Posterior cingulate gyrus (tissue), 11 donors: ENCODE measurements around the gene ATXN10.

Source experiments
- DNase-seq, 10 donors: peaks; one replicate each; pipeline versions ENCODE4 v3.0.0 to v3.0.0-alpha.2; 2020 to 2021; ENCODE audit warnings: mixed read lengths in 3 of 10
- intact Hi-C: fragments of 100-400 bp; cut with DNase I; formaldehyde crosslinking; loops from one replicate; pipeline ENCODE4 v1.15.1; 2023

ATXN10 gene

DNA sequence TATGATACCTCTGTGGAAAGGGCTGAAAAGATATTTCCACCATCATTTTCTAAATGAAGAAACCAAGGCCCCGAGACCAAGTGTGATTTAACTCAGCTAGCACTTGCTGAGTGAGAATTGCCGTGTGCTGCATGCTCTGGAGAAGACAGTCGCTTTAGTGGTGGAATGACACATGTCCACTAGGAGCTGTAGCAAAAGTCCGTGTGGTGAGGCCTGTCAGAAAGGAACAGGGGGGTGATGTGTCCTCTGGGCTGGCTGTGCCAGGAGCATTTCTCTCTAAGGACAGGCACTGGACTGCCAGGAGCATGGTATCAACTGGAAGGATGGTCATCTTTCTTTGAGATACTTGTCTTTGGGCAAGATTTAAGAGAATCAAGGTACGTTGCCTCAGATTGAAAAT is 72.8 kb downstream of the ATXN10 start:
- no peak for DNase-seq
- intact Hi-C loops: no loop called here

- intact Hi-C loops: no loop called here
These were observed 79.0 kb downstream of the ATXN10 start for GRCh38 chr22:45750626-45751025.

DNA sequence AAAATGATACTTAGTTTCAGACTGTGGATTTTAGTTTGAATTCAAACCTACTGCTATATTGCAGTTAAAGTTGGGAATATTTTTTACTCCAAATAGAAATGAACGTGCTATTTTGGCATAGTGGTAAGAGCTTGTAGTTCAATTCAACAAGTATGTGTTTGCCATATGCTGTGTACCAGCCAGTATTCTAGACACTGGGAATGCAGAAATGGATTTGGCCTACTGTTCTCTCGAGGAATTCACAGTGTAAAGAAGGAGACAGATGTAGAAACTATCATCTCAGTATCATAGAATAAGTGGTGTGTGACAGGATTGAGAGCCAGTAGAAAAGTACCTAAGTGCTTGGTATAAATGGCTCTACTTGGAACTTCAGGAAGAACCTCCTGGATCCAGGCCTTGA is 80.4 kb downstream of the ATXN10 start:
- no peak for DNase-seq
- intact Hi-C loops: no loop called here

More at GRCh38 chr22:45750626-45751025, 79.0 kb downstream of the ATXN10 start:
- no peak for DNase-seq

DNA sequence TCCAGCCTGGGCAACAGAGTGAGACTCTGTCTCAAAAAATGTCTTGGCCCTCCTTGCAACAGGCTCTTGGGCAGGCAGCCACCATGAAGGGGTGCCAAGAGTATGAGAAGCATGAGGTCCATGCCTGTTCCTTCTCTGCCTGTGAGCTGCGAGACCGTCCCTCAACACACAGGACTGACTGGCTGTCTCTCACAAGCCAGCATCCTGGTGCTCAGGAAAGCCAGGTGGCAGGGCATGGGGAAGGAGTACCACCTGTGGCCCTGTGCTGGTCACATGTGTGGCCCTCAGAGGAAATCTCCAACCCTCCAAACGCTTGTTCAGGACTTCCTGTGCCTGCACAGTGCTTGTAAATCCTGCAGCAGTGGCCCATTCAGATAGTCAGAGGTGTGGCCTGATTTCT is 83.2 kb downstream of the ATXN10 start:
- intact Hi-C loops: no loop called here
- DNase-seq: peak in 1 of 10 donors; percentile 55

- intact Hi-C loops: no loop called here
- DNase-seq: no peak
These were observed 84.9 kb downstream of the ATXN10 start for GRCh38 chr22:45756558-45756957.

- intact Hi-C loops: no loop called here
- peak in 6 of 10 donors; percentile 9 to 86 (median 36) for DNase-seq
These were observed 85.4 kb downstream of the ATXN10 start for GRCh38 chr22:45757068-45757467.

GRCh38 chr22:45757936-45758335 is 86.3 kb downstream of the ATXN10 start:
- peak in 2 of 10 donors; percentile 58 to 72 for DNase-seq
- intact Hi-C loops: no loop called here

DNA sequence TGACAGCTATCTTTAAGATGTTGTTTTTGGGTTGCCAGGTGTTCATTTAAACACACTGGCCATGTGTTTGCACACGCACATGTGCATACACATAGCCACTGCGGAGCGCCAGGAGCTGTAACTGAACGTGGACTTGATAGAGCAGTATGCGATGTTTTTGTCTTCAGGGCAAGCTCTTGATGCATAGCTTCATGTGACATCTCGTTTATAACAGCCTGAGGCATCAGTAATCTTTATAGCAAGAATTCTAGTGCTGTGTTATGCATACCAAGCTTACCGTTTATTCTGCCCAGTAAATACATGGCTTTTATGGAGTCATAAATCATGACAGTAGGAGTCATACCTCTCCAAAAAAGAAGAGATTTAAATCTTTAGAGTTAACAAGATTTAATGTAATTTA is 87.0 kb downstream of the ATXN10 start:
- intact Hi-C loops: no loop called here
- DNase-seq: no peak

- no peak for DNase-seq
- intact Hi-C loops: no loop called here
These were observed 89.0 kb downstream of the ATXN10 start for GRCh38 chr22:45760682-45761081.

- DNase-seq: no peak
- intact Hi-C loops: no loop called here
These were observed 91.1 kb downstream of the ATXN10 start for GRCh38 chr22:45762545-45763235.

DNA sequence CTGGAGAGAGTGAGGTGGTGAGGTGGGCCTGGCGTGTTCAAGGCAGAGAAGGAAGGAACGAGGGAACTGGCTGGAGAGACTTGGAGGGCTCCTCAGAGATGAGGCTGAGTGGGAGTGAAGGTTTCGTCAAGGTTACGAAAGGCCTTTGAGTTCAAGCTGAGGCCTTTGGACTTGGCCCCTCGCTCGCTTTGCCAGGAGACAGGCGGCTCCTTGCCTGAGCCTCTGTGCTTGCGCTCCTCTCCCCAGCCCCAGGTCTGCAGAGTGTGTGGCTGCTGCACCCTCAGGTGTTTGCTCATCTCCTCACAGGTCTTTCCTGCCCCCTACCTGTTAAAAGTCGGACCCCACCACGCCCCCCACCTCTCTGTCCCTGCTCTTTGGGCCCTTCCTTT is 91.6 kb downstream of the ATXN10 start:
- peak in 2 of 10 donors; percentile 58 to 62 for DNase-seq
- intact Hi-C loops: no loop called here

- no peak for DNase-seq
- intact Hi-C loops: no loop called here
These were observed 96.9 kb downstream of the ATXN10 start for GRCh38 chr22:45768490-45768889.

GRCh38 chr22:45769569-45770210 is 98.1 kb downstream of the ATXN10 start:
- intact Hi-C loops: no loop called here
- peak in 1 of 10 donors; percentile 54 for DNase-seq

DNA sequence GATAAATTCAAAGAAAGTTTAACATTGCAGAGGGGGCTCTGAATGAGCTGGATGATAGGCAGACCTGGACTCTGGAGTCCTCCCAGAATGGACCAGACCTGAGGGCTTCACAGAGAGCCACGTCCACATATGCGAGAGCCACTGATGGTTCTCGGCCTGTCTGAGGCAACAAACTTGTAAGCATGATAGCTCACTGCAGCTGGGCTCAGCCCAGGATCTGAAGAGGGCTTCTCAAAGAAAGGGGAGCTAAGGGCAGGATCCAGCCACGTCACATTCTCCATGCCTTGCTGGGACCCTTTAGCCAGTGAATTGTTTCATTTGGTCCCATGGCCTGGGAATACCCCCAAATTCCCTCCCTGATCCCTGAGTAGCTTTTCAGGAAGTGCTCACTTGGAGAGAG is 98.9 kb downstream of the ATXN10 start:
- DNase-seq: peak in 1 of 10 donors; percentile 56
- intact Hi-C loops: no loop called here

- no peak for DNase-seq
- intact Hi-C loops: no loop called here
These were observed 99.4 kb downstream of the ATXN10 start for GRCh38 chr22:45771057-45771456.

GRCh38 chr22:45771711-45772110 is 100.1 kb downstream of the ATXN10 start:
- no peak for DNase-seq
- intact Hi-C loops: no loop called here

GRCh38 chr22:45772743-45773142 is 101.1 kb downstream of the ATXN10 start:
- DNase-seq: no peak
- intact Hi-C loops: no loop called here

DNA sequence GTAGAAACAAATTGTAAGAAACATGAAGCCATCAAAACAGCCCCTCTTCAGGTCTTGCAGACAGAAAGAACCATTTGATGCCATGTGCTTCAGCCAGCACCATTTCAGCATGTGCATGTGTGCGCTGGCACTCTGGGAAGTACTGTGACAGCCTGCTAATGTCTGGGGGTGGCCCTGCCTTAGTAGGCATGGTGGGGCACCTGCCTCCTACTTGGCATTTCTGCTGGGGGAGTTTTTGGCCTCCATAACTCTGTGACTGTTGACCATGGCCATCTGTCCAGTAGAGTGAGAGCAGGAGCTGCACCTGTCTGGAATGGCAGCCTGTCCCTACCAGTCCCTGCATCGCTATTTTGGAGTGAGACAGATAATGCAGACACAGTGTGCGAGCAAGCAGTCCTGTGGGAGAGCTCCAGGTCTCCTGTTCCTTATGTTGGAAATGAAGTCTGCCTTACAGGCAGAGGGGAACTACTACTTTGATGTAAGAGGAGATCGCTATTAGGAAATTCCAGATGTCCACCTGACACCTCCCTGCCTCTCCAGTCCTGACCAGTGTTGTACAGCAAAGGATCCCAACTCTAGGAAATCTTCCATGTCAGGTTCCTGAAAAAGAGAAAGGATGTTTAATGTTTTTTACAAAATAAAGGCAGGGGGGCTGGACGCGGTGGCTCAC is 102.5 kb downstream of the ATXN10 start:
- intact Hi-C loops: no loop called here
- peak in 2 of 10 donors; percentile 52 to 72 for DNase-seq

- intact Hi-C loops: no loop called here
- DNase-seq: no peak
These were observed 103.4 kb downstream of the ATXN10 start for GRCh38 chr22:45775062-45775461.

- no peak for DNase-seq
- intact Hi-C loops: no loop called here
These were observed 104.1 kb downstream of the ATXN10 start for GRCh38 chr22:45775569-45776312.

DNA sequence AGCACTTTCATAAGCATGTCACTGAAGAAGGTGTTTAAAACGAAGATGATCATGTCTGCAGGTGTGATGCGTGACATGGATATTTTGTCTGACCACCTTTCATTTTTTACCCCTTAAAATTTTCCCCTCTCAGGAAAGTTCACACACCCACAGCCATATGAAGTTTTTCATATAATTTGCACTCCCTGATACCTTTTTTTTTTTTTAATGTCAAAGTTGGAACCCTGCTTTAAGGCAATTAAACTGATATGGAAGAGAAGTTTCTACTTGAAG is 104.6 kb downstream of the ATXN10 start:
- intact Hi-C loops: no loop called here
- DNase-seq: no peak
